ENCODE data around the gene CLMP. TPM values are rescaled to one million over a fixed set of nuclear protein-coding genes. Genes with fewer than 3 reads are reported as not detected.
"Not testable (repeated sequence)": the region's sequence is repeated elsewhere in the genome, so short reads cannot be mapped to it uniquely, and the experiment has no call there.

The CLMP gene
- total and polyA plus RNA-seq, 2 donors (not counting 3 experiments of a cell fraction or from before 2014, with no cell fraction given) = 0.03 to 0.18 TPM

GRCh38 chr11:123132034-123132766, 62.8 kb downstream of the CLMP start:
- H3K79me2 ChIP-seq (ENCODE audit: control insufficient read depth, insufficient read depth, low read length); H3K9me3 ChIP-seq (replicated peaks; ENCODE audit: control insufficient read depth, insufficient read depth, low read length); H3K4me1 ChIP-seq (ENCODE audit: control insufficient read depth, extremely low read depth, insufficient read depth, low read length); H4K20me1 ChIP-seq (replicated peaks; ENCODE audit: control insufficient read depth, extremely low read depth, insufficient read depth, low read length); H3K27me3 ChIP-seq (ENCODE audit: control insufficient read depth in 2 of 2, insufficient read depth in 2 of 2, low read length in 2 of 2); POLR2A ChIA-PET; dilution Hi-C loops (cut with MboI; ENCODE audit: extremely low pct_ligation_motif_present, low sequenced_read_pairs); H3K9me1 ChIP-seq (replicated peaks; ENCODE audit: control insufficient read depth, extremely low read depth, insufficient read depth, low read length); H3K9ac ChIP-seq (replicated peaks; ENCODE audit: extremely low read depth, insufficient read depth, low read length); H3K36me3 ChIP-seq (ENCODE audit: control insufficient read depth in 2 of 2, extremely low read depth in 1 of 2, insufficient read depth in 2 of 2, low read length in 2 of 2); H3K4me3 ChIP-seq (replicated peaks in 1 of 3; ENCODE audit: insufficient read depth in 1 of 3, low read depth in 1 of 3, low read length in 3 of 3); H3K4me2 ChIP-seq (ENCODE audit: insufficient read depth, low read length); intact Hi-C loops (cut with micrococcal nuclease); H3K27ac ChIP-seq (ENCODE audit: insufficient read depth, low read depth, low read length); BruUV-seq (replicated peaks): not testable (repeated sequence)
- CTCF ChIA-PET = interaction anchor here (0.9 to 1.1 kb wide), 2 partner anchors 11 to 86 kb away, joined by 3 read pairs; no protein-coding TSS in a partner anchor
- FAIRE-seq (peak; percentile 92), DNase-seq (ENCODE audit: low read depth, low spot score) (peak; percentile 59)
- H2AFZ ChIP-seq (ENCODE audit: low read depth, low read length) = peak overlapping the region; percentile 17
- TF ChIP-seq FOS (IDR thresholded peaks at IDR 0.05; ENCODE audit: borderline replicate concordance, insufficient read depth, low read length) (peak; percentile 77), POLR2AphosphoS5 (IDR thresholded peaks at IDR 0.05; ENCODE audit: insufficient read depth, low read depth, low read length) (peak; percentile 27)

DNA sequence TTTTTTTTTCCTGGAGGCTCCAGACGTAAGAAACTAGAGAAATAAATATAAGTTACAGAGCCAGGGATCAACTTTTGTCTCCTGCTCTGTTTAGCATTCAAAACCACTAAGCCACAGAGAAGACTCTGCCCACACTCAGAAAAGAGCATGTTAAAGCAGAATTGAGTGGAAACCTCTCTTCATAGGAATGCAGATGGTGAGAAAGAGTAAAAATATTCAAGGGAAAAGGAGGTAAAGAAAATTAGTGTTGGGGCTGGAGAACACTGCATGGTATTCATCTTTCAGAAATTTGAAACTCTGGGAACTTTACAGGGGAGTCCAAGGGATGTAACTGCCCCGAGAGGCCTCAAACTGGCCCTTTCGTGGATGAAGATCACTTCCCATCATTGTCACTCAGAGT, 65.1 kb downstream of the CLMP start:
- Histone ChIP-seq H3K4me3 (replicated peaks in 1 of 3; ENCODE audit: insufficient read depth in 1 of 3, low read depth in 1 of 3, low read length in 3 of 3) (no peak overlapping the region), H3K4me1 (ENCODE audit: control insufficient read depth, extremely low read depth, insufficient read depth, low read length) (peaks cover 3% of the 10 kb centered on the region), H4K20me1 (replicated peaks; ENCODE audit: control insufficient read depth, extremely low read depth, insufficient read depth, low read length) (no peaks in the 10 kb centered on the region), H3K9ac (replicated peaks; ENCODE audit: extremely low read depth, insufficient read depth, low read length) (no peak overlapping the region), H3K4me2 (ENCODE audit: insufficient read depth, low read length) (no peak overlapping the region), H3K9me3 (replicated peaks; ENCODE audit: control insufficient read depth, insufficient read depth, low read length) (no peaks in the 10 kb centered on the region), H3K79me2 (ENCODE audit: control insufficient read depth, insufficient read depth, low read length) (no peaks in the 10 kb centered on the region), H3K27ac (ENCODE audit: insufficient read depth, low read depth, low read length) (no peak overlapping the region), H3K36me3 (ENCODE audit: control insufficient read depth in 2 of 2, extremely low read depth in 1 of 2, insufficient read depth in 2 of 2, low read length in 2 of 2) (no peaks in the 10 kb centered on the region), H3K27me3 (ENCODE audit: control insufficient read depth in 2 of 2, insufficient read depth in 2 of 2, low read length in 2 of 2) (no peaks in the 10 kb centered on the region), H2AFZ (ENCODE audit: low read depth, low read length) (no peak overlapping the region), H3K9me1 (replicated peaks; ENCODE audit: control insufficient read depth, extremely low read depth, insufficient read depth, low read length) (no peaks in the 10 kb centered on the region)
- intact Hi-C loops (cut with micrococcal nuclease) = no loop called here
- TF ChIP-seq FOS (IDR thresholded peaks at IDR 0.05; ENCODE audit: borderline replicate concordance, insufficient read depth, low read length) (no peak), MYC (IDR thresholded peaks at IDR 0.05; ENCODE audit: low read depth, low read length) (no peak), EZH2 (IDR thresholded peaks at IDR 0.05; ENCODE audit: borderline replicate concordance, low read depth, low read length, severe bottlenecking) (no peak), JUN (IDR thresholded peaks at IDR 0.05; ENCODE audit: borderline replicate concordance, insufficient read depth, insufficient read length, low read depth) (no peak), GATA2 (IDR thresholded peaks at IDR 0.05; ENCODE audit: insufficient read depth, insufficient read length, low read depth, low read length) (no peak), POLR2AphosphoS5 (IDR thresholded peaks at IDR 0.05; ENCODE audit: insufficient read depth, low read depth, low read length) (no peak), POLR2A (IDR thresholded peaks at IDR 0.05; ENCODE audit: low read depth, low read length) (no peak)
- TF ChIP-seq, protein P1, sequence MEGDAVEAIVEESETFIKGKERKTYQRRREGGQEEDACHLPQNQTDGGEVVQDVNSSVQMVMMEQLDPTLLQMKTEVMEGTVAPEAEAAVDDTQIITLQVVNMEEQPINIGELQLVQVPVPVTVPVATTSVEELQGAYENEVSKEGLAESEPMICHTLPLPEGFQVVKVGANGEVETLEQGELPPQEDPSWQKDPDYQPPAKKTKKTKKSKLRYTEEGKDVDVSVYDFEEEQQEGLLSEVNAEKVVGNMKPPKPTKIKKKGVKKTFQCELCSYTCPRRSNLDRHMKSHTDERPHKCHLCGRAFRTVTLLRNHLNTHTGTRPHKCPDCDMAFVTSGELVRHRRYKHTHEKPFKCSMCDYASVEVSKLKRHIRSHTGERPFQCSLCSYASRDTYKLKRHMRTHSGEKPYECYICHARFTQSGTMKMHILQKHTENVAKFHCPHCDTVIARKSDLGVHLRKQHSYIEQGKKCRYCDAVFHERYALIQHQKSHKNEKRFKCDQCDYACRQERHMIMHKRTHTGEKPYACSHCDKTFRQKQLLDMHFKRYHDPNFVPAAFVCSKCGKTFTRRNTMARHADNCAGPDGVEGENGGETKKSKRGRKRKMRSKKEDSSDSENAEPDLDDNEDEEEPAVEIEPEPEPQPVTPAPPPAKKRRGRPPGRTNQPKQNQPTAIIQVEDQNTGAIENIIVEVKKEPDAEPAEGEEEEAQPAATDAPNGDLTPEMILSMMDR (IDR thresholded peaks at IDR 0.05; ENCODE audit: extremely low read depth in 1 of 2, insufficient read depth in 1 of 2, low read depth in 1 of 2, low read length in 2 of 2) = no peak
- TF ChIP-seq, protein P2, sequence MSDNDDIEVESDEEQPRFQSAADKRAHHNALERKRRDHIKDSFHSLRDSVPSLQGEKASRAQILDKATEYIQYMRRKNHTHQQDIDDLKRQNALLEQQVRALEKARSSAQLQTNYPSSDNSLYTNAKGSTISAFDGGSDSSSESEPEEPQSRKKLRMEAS (IDR thresholded peaks at IDR 0.05; ENCODE audit: insufficient read depth, insufficient read length) = no peak
- DNase-seq (ENCODE audit: low read depth, low spot score) (no peak), FAIRE-seq (peak; percentile 47)
- ChIA-PET POLR2A (no interaction called here), CTCF (interaction anchor here (1.0 kb wide), 1 partner anchor 117 kb away, joined by 5 read pairs; no protein-coding TSS in a partner anchor)
- dilution Hi-C loops (cut with MboI; ENCODE audit: extremely low pct_ligation_motif_present, low sequenced_read_pairs) = no loop called here
- no TSS peak for BruUV-seq (replicated peaks)
